HG03103 (cell line): ENCODE measurements around the gene ZNF248.

Experiments used
- ATAC-seq: cut with Tn5 transposase; IDR thresholded peaks from one replicate; pipeline ENCODE4 v1.9.1; 2021; ENCODE audit warnings: low read depth; ENCODE audit not compliant: unreplicated experiment

ZNF248 gene

DNA sequence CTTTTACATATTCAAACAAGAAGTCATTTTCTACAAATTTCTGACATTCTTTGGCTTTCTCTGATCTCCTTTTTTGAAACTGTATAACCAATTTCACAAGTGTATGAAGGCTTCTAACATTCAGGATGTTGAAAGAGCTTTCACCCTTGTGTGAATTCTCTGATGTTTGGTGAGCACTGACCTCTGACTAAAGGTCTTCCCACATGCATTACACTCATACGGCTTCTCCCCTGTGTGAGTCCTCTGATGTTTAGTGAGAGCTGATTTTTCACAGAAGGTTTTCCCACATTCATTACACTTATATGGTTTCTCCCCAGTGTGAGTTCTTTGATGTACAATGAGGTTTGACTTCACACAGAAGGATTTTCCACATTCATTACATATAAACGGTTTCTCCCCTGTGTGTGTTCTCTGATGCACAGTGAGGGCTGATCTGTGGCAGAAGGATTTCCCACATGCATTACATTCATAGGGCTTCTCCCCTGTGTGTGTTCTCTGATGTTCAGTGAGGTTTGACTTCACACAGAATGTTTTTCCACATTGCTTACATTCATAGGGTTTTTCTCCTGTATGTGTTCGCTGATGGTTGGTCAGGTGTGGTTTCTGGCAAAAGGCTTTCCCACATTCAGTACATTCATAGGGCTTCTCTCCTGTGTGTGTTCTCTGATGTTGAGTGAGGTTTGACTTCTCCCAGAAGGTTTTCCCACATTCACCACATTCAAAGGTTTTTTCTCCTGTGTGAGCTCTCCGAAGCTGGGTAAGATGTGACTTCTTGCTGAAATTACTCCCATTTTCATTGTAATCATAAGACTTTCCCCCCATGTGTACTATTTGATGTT is 25.7 kb downstream of the ZNF248 start:
- no peak for ATAC-seq

DNA sequence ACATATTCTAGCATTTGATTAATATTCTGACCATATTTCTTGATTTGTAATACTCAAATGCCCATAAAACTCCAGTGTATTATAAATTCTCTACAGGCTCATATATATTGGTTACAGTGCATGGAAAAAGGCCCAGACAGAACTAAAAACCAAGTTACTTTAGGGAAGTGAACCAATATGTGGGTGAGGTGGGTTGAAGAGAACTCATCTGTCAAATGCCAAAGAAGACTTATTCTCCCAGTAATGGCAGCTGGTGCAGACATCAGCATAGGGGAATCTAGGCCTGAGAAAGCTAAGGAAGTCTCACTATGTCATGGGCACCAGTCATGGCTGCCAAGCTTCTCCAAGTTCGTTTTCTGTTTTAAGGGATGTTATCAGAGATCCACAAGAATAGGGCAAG is 30.6 kb downstream of the ZNF248 start:
- no peak for ATAC-seq

GRCh38 chr10:37821237-37821636 is 36.2 kb downstream of the ZNF248 start:
- ATAC-seq = no peak

DNA sequence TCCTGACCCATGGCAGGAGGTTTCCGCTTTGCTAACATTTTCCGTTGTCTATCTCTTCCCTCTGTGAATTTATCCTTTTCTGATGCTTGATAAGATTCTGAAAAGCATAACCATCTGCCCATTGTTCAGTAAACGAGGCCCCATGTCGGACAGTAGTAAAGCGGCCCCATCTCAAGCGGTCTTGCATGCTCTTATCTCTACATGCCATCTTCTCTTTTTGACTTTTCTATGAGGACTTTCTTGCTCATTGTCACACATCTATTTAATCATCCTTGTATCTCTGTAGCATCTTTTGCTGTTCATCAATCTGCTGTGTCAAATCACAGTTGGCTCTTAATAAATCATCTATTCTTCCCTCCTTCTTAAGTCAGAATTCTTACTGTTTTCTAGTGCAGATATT is 37.6 kb downstream of the ZNF248 start:
- ATAC-seq = no peak

DNA sequence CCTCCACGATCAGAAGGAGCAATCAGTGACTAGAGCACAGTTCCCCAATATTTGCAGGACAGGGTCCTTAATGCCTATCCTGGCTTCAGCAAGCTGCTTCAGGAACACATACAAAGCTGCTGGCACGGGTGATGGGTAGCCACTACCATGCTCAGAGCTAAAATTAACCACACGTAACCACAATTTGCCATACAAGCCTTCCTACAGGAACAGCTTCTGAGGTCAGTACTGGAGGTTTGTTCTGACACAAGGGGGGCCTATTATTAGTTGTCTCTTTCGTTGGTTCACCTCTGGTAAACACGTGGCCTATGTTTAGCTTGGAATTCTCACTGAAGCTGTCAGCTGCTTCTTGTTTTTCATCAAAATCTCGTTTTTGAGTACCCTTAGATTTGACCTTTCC is 41.1 kb downstream of the ZNF248 start:
- ATAC-seq = no peak

GRCh38 chr10:37813763-37814162 is 43.6 kb downstream of the ZNF248 start:
- no peak for ATAC-seq

GRCh38 chr10:37812290-37812689 is 45.1 kb downstream of the ZNF248 start:
- no peak for ATAC-seq

GRCh38 chr10:37803269-37803668 is 54.1 kb downstream of the ZNF248 start:
- no peak for ATAC-seq

- no peak for ATAC-seq
These were observed 55.9 kb downstream of the ZNF248 start for GRCh38 chr10:37801557-37801956.

- no peak for ATAC-seq
These were observed 63.0 kb downstream of the ZNF248 start for GRCh38 chr10:37794305-37794976.

DNA sequence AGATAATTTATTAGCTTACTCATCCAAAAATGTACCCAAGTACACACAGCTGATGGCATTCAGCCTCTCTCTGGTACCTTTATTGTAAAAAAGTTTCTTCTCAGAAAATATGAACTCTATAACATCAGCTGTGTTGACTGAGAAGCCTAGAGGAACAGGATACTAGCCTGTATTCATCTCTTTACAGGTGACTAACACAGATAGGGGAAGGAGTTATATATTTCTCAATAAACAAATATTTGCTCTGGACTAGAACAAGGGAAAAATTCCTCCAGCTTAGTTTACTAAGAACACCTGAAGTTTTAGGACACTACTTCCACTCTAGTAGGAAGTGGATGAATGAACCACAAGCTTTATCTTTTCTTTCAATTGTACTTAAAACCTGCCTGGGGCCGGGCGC is 67.8 kb downstream of the ZNF248 start:
- ATAC-seq = no peak

DNA sequence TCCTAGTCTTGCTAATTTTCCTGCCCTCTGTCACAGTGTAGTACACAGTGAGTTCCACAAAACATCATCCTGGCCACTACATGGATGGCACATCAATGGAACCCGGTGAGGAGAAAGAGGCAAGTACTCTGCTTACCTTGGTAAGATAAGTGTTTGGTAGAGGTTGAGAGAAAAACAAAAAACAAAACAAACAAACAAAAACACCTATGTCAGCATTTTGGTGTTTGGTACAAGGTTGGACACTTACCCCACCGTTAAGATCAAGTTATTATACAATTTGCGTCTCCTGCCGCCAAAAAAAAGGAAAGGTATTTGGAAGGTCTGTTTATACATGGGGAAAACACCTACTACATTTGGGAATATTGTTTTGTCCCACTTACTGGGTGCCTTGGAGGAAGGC is 72.7 kb downstream of the ZNF248 start:
- ATAC-seq = no peak

GRCh38 chr10:37780536-37780935 is 76.9 kb downstream of the ZNF248 start:
- no peak for ATAC-seq

DNA sequence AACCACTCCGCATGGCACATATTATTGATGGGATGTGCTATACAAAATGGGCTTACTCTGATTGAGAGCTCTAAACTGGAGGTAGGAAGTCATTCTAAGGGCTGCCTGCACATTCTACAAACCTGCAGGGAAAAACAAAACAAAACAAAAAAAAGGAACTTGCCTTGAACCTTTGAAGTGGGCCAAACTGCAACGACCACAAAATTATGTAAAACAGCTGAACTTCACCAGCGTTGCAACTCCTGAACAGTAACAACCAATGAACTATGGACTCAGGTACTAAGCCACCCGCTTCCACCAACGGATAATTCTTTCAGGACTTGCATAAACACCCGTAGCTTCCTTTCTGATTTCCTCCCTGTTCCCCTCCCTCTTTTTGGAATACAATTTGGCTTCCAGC is 80.4 kb downstream of the ZNF248 start:
- ATAC-seq = no peak

GRCh38 chr10:37775612-37776011 is 81.8 kb downstream of the ZNF248 start:
- no peak for ATAC-seq

DNA sequence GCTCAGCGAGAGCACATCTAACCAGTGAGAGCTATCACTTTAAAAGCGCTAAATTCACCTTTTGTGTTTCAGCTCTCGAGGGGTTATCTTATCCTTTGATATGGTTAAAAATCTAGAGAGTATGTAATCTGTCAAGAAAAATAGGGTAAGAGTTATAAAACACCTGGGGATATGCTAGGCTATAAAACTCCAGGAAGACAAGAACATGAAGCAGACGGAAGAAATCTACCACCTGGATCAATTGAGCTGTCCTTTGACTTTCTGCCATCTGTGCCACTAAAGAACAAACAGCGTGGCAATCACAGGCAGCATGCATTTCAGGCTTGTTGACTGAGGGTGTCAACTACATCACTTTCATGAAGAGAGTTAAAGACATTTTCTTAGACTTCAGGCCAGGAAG is 83.1 kb downstream of the ZNF248 start:
- ATAC-seq = no peak

GRCh38 chr10:37765216-37765615 is 92.2 kb downstream of the ZNF248 start:
- no peak for ATAC-seq

DNA sequence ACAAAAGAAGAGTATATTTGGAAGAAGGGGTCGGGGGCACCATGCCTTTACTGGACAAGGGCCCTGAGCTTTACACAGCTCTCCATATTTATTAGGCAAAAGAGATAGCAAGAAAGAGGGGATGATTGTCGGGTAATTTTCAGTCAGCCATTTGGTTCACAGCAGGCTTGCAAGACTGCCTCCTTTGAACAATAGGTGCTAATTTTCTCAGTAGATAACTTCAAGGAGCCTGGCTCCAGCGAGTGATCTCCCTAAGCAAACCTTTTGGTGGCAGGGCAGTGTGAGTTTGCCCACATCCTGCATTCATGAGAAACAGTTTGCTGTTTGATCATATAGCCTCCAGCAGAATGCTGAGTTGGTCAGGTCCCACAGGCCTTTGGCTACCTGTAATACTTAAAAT is 94.3 kb downstream of the ZNF248 start:
- ATAC-seq = no peak

GRCh38 chr10:37762287-37762686 is 95.1 kb downstream of the ZNF248 start:
- no peak for ATAC-seq

DNA sequence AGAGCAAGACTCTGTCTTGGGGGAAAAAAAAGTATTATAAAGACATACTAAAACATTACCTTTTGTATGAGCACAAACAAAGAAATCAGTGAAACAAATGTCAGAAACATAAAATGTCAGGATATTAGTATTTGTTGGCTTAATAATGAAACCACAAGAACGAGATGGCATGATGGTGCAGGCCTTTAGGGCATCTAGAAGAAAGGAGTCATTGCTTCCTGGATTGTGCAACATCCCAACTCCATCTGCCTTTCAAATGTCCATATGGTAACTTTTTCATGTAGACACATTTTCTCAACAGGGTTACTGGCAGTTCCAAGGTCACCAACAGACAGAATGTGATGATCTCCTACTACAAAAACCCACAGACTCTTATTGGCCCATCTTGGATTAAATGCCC is 96.6 kb downstream of the ZNF248 start:
- no peak for ATAC-seq

DNA sequence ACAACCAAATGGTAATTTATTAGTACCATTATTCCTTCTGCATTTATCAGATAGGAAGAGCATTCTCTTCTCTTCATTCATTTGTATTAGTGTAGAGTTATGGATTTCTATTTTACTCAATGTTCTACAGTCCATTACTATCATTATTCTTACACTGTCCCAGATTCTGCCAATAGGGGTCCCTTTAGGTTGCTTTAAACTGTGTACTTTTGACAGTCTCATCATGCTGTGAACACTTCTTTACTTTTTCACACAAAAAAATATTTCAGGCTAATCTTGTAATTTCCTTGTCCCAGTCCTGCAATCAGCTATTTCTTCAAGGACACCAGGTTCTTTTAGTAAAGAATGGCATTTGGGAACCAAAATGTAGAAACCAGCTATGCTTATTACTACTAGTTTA is 99.3 kb downstream of the ZNF248 start:
- no peak for ATAC-seq
